ENCODE measurements around the gene ZDHHC11B. TPM values are rescaled to one million over a fixed set of nuclear protein-coding genes. Genes with fewer than 3 reads are reported as not detected.
"Not testable (repeated sequence)": the region's sequence is repeated elsewhere in the genome, so short reads cannot be mapped to it uniquely, and the experiment has no call there.

ZDHHC11B gene
- polyA plus RNA-seq, 4 donors: 2.2 to 18.8 (median 9.5) TPM

GRCh38 chr5:734145-734544, 50.4 kb downstream of the ZDHHC11B start:
- H3K27ac ChIP-seq (ENCODE audit: low read depth in 1 of 3, low read length in 2 of 3); H3K4me3 ChIP-seq (ENCODE audit: low read depth in 1 of 3, low read length in 3 of 3); DNase-seq; H3K4me1 ChIP-seq (ENCODE audit: control insufficient read depth in 3 of 3, insufficient read depth in 2 of 3, low read depth in 1 of 3, low read length in 2 of 3); FAIRE-seq; H3K9me3 ChIP-seq (ENCODE audit: control insufficient read depth in 2 of 2, insufficient read depth in 1 of 2, low read depth in 1 of 2, low read length in 1 of 2); H3K27me3 ChIP-seq (ENCODE audit: control insufficient read depth in 3 of 3, insufficient read depth in 3 of 3, low read length in 3 of 3): not testable (repeated sequence)
- H3K36me3 ChIP-seq (ENCODE audit: control insufficient read depth in 3 of 3, insufficient read depth in 2 of 3, low read depth in 1 of 3, low read length in 3 of 3): peaks cover 0 to 15% (median 0%) of the 10 kb centered on the region in 3 donors
- WGBS, 3 donors: 40 to 80% methylated on average over 1 of the region's 1 CpG; no CpG with 5 or more reads in 1 of the 3 donors

GRCh38 chr5:732754-733454, 51.6 kb downstream of the ZDHHC11B start:
- not testable (repeated sequence) for FAIRE-seq; H3K27ac ChIP-seq (ENCODE audit: low read depth in 1 of 3, low read length in 2 of 3); H3K27me3 ChIP-seq (ENCODE audit: control insufficient read depth in 3 of 3, insufficient read depth in 3 of 3, low read length in 3 of 3); DNase-seq; H3K9me3 ChIP-seq (ENCODE audit: control insufficient read depth in 2 of 2, insufficient read depth in 1 of 2, low read depth in 1 of 2, low read length in 1 of 2); H3K4me3 ChIP-seq (ENCODE audit: low read depth in 1 of 3, low read length in 3 of 3); H3K4me1 ChIP-seq (ENCODE audit: control insufficient read depth in 3 of 3, insufficient read depth in 2 of 3, low read depth in 1 of 3, low read length in 2 of 3)
- 84 to 96% (median 90%) methylated on average over 7 to 9 of the region's 10 CpGs for WGBS, 3 donors
- H3K36me3 ChIP-seq (ENCODE audit: control insufficient read depth in 3 of 3, insufficient read depth in 2 of 3, low read depth in 1 of 3, low read length in 3 of 3): peaks cover 0 to 15% (median 0%) of the 10 kb centered on the region in 3 donors

GRCh38 chr5:729225-729624, 55.3 kb downstream of the ZDHHC11B start:
- H3K4me3 ChIP-seq (ENCODE audit: low read depth in 1 of 3, low read length in 3 of 3); H3K27ac ChIP-seq (ENCODE audit: low read depth in 1 of 3, low read length in 2 of 3); FAIRE-seq; H3K9me3 ChIP-seq (ENCODE audit: control insufficient read depth in 2 of 2, insufficient read depth in 1 of 2, low read depth in 1 of 2, low read length in 1 of 2); H3K27me3 ChIP-seq (ENCODE audit: control insufficient read depth in 3 of 3, insufficient read depth in 3 of 3, low read length in 3 of 3); DNase-seq; H3K4me1 ChIP-seq (ENCODE audit: control insufficient read depth in 3 of 3, insufficient read depth in 2 of 3, low read depth in 1 of 3, low read length in 2 of 3): not testable (repeated sequence)
- WGBS, 3 donors: 80 to 98% (median 80%) methylated on average over 4 to 5 of the region's 7 CpGs
- H3K36me3 ChIP-seq (ENCODE audit: control insufficient read depth in 3 of 3, insufficient read depth in 2 of 3, low read depth in 1 of 3, low read length in 3 of 3): peaks cover 0 to 15% (median 0%) of the 10 kb centered on the region in 3 donors

GRCh38 chr5:727087-727486, 57.4 kb downstream of the ZDHHC11B start:
- 67 to 70% (median 68%) methylated on average over 4 to 8 of the region's 9 CpGs for WGBS, 3 donors
- FAIRE-seq: not testable (repeated sequence)

GRCh38 chr5:723865-724264, 60.7 kb downstream of the ZDHHC11B start:
- 73 to 92% (median 83%) methylated on average over 2 of the region's 6 CpGs for WGBS, 3 donors

More at GRCh38 chr5:727087-727486, 57.4 kb downstream of the ZDHHC11B start:
- not testable (repeated sequence) for H3K27ac ChIP-seq (ENCODE audit: low read depth in 1 of 3, low read length in 2 of 3); H3K4me3 ChIP-seq (ENCODE audit: low read depth in 1 of 3, low read length in 3 of 3); H3K36me3 ChIP-seq (ENCODE audit: control insufficient read depth in 3 of 3, insufficient read depth in 2 of 3, low read depth in 1 of 3, low read length in 3 of 3); H3K9me3 ChIP-seq (ENCODE audit: control insufficient read depth in 2 of 2, insufficient read depth in 1 of 2, low read depth in 1 of 2, low read length in 1 of 2); H3K27me3 ChIP-seq (ENCODE audit: control insufficient read depth in 3 of 3, insufficient read depth in 3 of 3, low read length in 3 of 3); H3K4me1 ChIP-seq (ENCODE audit: control insufficient read depth in 3 of 3, insufficient read depth in 2 of 3, low read depth in 1 of 3, low read length in 2 of 3)
- peak in 1 of 2 donors; percentile 11 for DNase-seq

GRCh38 chr5:723309-723708, 61.2 kb downstream of the ZDHHC11B start:
- not testable (repeated sequence) for H3K27me3 ChIP-seq (ENCODE audit: control insufficient read depth in 3 of 3, insufficient read depth in 3 of 3, low read length in 3 of 3); H3K36me3 ChIP-seq (ENCODE audit: control insufficient read depth in 3 of 3, insufficient read depth in 2 of 3, low read depth in 1 of 3, low read length in 3 of 3); H3K27ac ChIP-seq (ENCODE audit: low read depth in 1 of 3, low read length in 2 of 3); H3K4me3 ChIP-seq (ENCODE audit: low read depth in 1 of 3, low read length in 3 of 3); DNase-seq; FAIRE-seq; H3K4me1 ChIP-seq (ENCODE audit: control insufficient read depth in 3 of 3, insufficient read depth in 2 of 3, low read depth in 1 of 3, low read length in 2 of 3)
- H3K9me3 ChIP-seq (ENCODE audit: control insufficient read depth in 2 of 2, insufficient read depth in 1 of 2, low read depth in 1 of 2, low read length in 1 of 2): peaks cover 0 to 15% of the 10 kb centered on the region in 2 donors
- WGBS, 3 donors: 0 to 61% (median 0%) methylated on average over 1 to 3 of the region's 4 CpGs

More at GRCh38 chr5:723865-724264, 60.7 kb downstream of the ZDHHC11B start:
- not testable (repeated sequence) for FAIRE-seq; DNase-seq; H3K4me1 ChIP-seq (ENCODE audit: control insufficient read depth in 3 of 3, insufficient read depth in 2 of 3, low read depth in 1 of 3, low read length in 2 of 3); H3K27ac ChIP-seq (ENCODE audit: low read depth in 1 of 3, low read length in 2 of 3); H3K27me3 ChIP-seq (ENCODE audit: control insufficient read depth in 3 of 3, insufficient read depth in 3 of 3, low read length in 3 of 3); H3K36me3 ChIP-seq (ENCODE audit: control insufficient read depth in 3 of 3, insufficient read depth in 2 of 3, low read depth in 1 of 3, low read length in 3 of 3); H3K4me3 ChIP-seq (ENCODE audit: low read depth in 1 of 3, low read length in 3 of 3)
- peaks cover 0 to 12% of the 10 kb centered on the region in 2 donors for H3K9me3 ChIP-seq (ENCODE audit: control insufficient read depth in 2 of 2, insufficient read depth in 1 of 2, low read depth in 1 of 2, low read length in 1 of 2)

- not testable (repeated sequence) for H3K27ac ChIP-seq (ENCODE audit: low read depth in 1 of 3, low read length in 2 of 3); H3K36me3 ChIP-seq (ENCODE audit: control insufficient read depth in 3 of 3, insufficient read depth in 2 of 3, low read depth in 1 of 3, low read length in 3 of 3); H3K4me3 ChIP-seq (ENCODE audit: low read depth in 1 of 3, low read length in 3 of 3); FAIRE-seq; H3K4me1 ChIP-seq (ENCODE audit: control insufficient read depth in 3 of 3, insufficient read depth in 2 of 3, low read depth in 1 of 3, low read length in 2 of 3); DNase-seq; H3K27me3 ChIP-seq (ENCODE audit: control insufficient read depth in 3 of 3, insufficient read depth in 3 of 3, low read length in 3 of 3)
- 83 to 88% (median 84%) methylated on average over 1 of the region's 1 CpG for WGBS, 3 donors
- H3K9me3 ChIP-seq (ENCODE audit: control insufficient read depth in 2 of 2, insufficient read depth in 1 of 2, low read depth in 1 of 2, low read length in 1 of 2): peaks cover 0 to 18% of the 10 kb centered on the region in 2 donors
These were observed 65.2 kb downstream of the ZDHHC11B start for GRCh38 chr5:719379-719778.

- FAIRE-seq (no peak), DNase-seq (no peak)
- H3K9me3 ChIP-seq (ENCODE audit: control insufficient read depth in 2 of 2, insufficient read depth in 1 of 2, low read depth in 1 of 2, low read length in 1 of 2): peaks cover 0 to 18% of the 10 kb centered on the region in 2 donors
- peaks cover 0 to 3% (median 0%) of the 10 kb centered on the region in 3 donors for H3K36me3 ChIP-seq (ENCODE audit: control insufficient read depth in 3 of 3, insufficient read depth in 2 of 3, low read depth in 1 of 3, low read length in 3 of 3)
- H3K27ac ChIP-seq (ENCODE audit: low read depth in 1 of 3, low read length in 2 of 3): peak overlapping the region in 1 of 3 donors; percentile 49
- 66 to 69% (median 67%) methylated on average over 7 of the region's 7 CpGs for WGBS, 3 donors
- H3K27me3 ChIP-seq (ENCODE audit: control insufficient read depth in 3 of 3, insufficient read depth in 3 of 3, low read length in 3 of 3): no peaks in the 10 kb centered on the region
- H3K4me3 ChIP-seq (ENCODE audit: low read depth in 1 of 3, low read length in 3 of 3): no peak overlapping the region
- no peaks in the 10 kb centered on the region for H3K4me1 ChIP-seq (ENCODE audit: control insufficient read depth in 3 of 3, insufficient read depth in 2 of 3, low read depth in 1 of 3, low read length in 2 of 3)
These were observed 67.4 kb downstream of the ZDHHC11B start for GRCh38 chr5:717143-717542.
